ENCODE measurements around the gene DGKH. TPM values are rescaled to one million over a fixed set of nuclear protein-coding genes. Genes with fewer than 3 reads are reported as not detected.

The DGKH gene
- total and polyA plus RNA-seq, 8 donors, result 0.61 to 41.5 (median 11.7) TPM

DNA sequence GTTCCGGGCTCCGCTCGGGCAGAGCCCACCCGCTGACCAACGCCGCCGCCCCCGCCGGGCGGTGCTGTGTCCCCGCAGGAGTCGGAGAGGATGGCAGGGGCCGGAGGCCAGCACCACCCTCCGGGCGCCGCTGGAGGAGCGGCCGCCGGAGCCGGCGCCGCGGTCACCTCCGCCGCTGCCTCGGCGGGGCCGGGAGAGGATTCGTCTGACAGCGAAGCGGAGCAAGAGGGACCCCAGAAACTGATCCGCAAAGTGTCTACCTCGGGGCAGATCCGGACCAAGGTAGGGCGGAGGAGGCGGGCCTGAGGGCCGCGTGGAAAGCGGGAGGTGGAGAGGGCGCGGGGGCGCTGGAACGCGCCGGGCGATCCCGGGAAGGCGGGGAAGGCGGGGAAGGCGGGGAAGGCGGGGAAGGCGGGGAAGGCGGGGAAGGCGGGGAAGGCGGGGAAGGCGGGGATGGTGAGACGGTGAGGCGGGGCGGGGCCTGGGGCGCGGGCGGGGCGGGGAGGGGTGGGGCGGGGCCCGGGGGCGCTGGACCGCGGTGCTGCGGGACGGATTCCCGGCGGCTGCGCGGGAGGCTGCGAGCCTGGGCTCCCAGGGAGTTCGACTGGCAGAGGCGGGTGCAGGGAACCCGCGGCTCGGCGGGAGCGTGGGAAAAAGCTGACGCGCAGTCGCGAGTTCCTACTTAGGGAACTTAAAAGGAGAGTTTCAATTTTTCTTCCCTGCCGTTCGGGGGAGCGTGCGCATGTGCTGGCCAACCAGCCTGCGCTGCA is 421 bp downstream of the DGKH start:
- WGBS, 5 donors, result 0 to 2% (median 0%) methylated on average over 34 to 90 of the region's 91 CpGs
- DNase-seq, result peak; percentile 85 to 92
- peaks cover 5 to 31% (median 24%) of the 10 kb centered on the region in 4 donors for H3K4me1 ChIP-seq
- H3K9me3 ChIP-seq, result no peaks in the 10 kb centered on the region
- H3K27me3 ChIP-seq, result no peaks in the 10 kb centered on the region
- intact Hi-C loops (cut with DNase I; ENCODE audit: low total_unique reads), result no loop called here
- TF ChIP-seq EP300 (IDR thresholded peaks at IDR 0.05) (no peak), POLR2A (IDR thresholded peaks at IDR 0.05) (peak in 1 of 4 donors; percentile 22), POLR2AphosphoS5 (IDR thresholded peaks at IDR 0.05) (peak; percentile 28 to 65 (median 51))
- TF ChIP-seq, protein P1, sequence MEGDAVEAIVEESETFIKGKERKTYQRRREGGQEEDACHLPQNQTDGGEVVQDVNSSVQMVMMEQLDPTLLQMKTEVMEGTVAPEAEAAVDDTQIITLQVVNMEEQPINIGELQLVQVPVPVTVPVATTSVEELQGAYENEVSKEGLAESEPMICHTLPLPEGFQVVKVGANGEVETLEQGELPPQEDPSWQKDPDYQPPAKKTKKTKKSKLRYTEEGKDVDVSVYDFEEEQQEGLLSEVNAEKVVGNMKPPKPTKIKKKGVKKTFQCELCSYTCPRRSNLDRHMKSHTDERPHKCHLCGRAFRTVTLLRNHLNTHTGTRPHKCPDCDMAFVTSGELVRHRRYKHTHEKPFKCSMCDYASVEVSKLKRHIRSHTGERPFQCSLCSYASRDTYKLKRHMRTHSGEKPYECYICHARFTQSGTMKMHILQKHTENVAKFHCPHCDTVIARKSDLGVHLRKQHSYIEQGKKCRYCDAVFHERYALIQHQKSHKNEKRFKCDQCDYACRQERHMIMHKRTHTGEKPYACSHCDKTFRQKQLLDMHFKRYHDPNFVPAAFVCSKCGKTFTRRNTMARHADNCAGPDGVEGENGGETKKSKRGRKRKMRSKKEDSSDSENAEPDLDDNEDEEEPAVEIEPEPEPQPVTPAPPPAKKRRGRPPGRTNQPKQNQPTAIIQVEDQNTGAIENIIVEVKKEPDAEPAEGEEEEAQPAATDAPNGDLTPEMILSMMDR (IDR thresholded peaks at IDR 0.05), result peak in 1 of 7 experiments; percentile 14
- H3K27ac ChIP-seq, result peak overlapping the region; percentile 87 to 97 (median 91)
- H3K36me3 ChIP-seq, result no peaks in the 10 kb centered on the region
- peak overlapping the region; percentile 92 to 97 (median 94) for H3K4me3 ChIP-seq

DNA sequence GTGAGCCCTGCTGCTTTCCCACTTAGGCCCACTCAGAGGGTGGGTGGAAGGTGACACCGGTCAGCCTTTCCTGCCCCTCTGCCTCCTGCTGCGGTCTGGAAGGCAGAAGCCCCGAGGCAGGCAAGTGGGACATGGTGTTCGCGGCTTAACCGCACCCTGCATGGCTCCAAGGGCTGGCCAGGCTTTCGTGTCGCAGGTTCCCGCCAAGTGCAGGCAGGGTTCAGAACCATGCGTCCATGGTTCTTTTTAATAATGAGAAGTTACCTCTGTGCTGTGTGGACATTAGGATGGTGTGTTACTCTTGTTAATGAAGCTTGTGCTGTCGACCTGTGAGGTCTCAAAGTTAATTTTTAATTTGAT is 986 bp downstream of the DGKH start:
- DNase-seq, result no peak
- peaks cover 5 to 33% (median 24%) of the 10 kb centered on the region in 4 donors for H3K4me1 ChIP-seq
- 3 to 6% (median 4%) methylated on average over 11 of the region's 11 CpGs for WGBS, 5 donors
- intact Hi-C loops (cut with DNase I; ENCODE audit: low total_unique reads), result no loop called here
- H3K4me3 ChIP-seq, result peak overlapping the region; percentile 92 to 97 (median 94)
- no peaks in the 10 kb centered on the region for H3K9me3 ChIP-seq
- H3K27me3 ChIP-seq, result no peaks in the 10 kb centered on the region
- H3K36me3 ChIP-seq, result no peaks in the 10 kb centered on the region
- peak overlapping the region; percentile 48 to 97 (median 91) for H3K27ac ChIP-seq
- TF ChIP-seq POLR2AphosphoS5 (IDR thresholded peaks at IDR 0.05) (no peak), EP300 (IDR thresholded peaks at IDR 0.05) (no peak), POLR2A (IDR thresholded peaks at IDR 0.05) (no peak)
- TF ChIP-seq, protein P1 (IDR thresholded peaks at IDR 0.05), result no peak

DNA sequence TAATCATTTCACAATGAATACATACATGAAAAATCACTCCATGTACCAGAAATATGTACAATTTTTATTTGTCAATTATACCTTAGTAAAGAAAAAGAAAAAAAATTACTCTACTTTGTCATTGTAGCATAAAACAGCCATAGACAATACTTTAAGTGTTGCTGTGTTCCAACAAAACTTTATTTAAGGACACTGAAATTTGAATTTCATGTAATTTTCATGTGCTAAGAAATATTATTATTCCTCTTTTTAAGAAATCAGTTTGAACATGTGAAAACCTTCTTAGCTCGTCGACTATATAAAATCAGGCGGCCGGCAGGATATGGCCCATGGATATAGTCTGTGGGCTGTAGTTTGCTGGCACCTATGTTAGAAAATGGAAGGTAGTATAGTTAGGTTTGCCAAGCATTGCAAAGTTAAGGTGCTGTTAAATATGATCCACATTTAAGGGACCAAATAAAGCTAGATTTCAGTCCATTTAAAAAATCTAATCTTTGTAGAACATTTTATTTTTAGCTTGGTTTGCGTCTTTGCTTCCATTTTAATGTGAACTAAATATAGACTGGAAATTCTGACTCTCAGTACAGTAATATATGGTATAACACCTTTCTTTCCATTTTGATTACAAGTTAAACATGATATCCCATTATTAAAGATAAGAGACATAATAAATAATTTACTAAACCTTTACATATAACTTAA is 6.5 kb downstream of the DGKH start:
- H3K27ac ChIP-seq, result peak overlapping the region in 1 of 5 donors; percentile 48
- no peak overlapping the region for H3K4me3 ChIP-seq
- H3K4me1 ChIP-seq, result peaks cover 0 to 19% (median 8%) of the 10 kb centered on the region in 4 donors
- no peaks in the 10 kb centered on the region for H3K27me3 ChIP-seq
- TF ChIP-seq POLR2A (IDR thresholded peaks at IDR 0.05), result no peak
- TF ChIP-seq, protein P1 (IDR thresholded peaks at IDR 0.05), result no peak
- TF ChIP-seq EP300 (IDR thresholded peaks at IDR 0.05), result no peak
- no peak for TF ChIP-seq POLR2AphosphoS5 (IDR thresholded peaks at IDR 0.05)
- 71 to 82% (median 71%) methylated on average over 5 of the region's 5 CpGs for WGBS, 5 donors
- peaks cover 0 to 8% (median 0%) of the 10 kb centered on the region in 4 donors for H3K36me3 ChIP-seq
- no peak for DNase-seq
- intact Hi-C loops (cut with DNase I; ENCODE audit: low total_unique reads), result no loop called here
- H3K9me3 ChIP-seq, result no peaks in the 10 kb centered on the region

DNA sequence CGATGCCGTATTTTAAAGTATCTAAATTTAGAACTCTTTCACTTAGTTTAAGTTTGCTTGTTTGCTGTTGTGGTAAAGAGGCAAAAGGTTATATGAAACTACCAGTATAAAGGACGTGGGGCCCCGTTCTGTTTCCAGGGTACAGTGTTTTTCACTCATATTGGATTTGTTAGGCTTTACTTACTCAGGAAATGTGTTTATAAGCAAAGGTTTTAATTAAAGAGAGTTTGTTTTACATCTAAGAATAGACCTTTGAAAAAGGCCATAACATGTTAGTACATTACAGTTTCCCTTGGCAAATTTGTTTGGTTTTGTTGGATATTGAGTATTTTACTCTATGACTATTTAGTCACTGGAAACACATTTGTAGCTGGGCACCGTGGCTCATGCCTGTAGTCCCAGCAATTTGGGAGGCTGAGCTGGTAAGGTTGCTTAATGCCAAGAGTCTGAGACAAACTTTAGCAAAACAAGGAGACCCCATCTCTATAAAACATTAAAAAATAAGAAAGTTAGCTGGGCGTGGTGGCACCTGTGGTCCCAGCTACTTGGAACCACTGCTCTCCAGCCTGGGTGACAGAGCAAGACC is 7.1 kb downstream of the DGKH start:
- Histone ChIP-seq H3K4me1 (peaks cover 0 to 13% (median 6%) of the 10 kb centered on the region in 4 donors), H3K9me3 (no peaks in the 10 kb centered on the region), H3K27ac (peak overlapping the region in 1 of 5 donors; percentile 48), H3K36me3 (peaks cover 0 to 8% (median 0%) of the 10 kb centered on the region in 4 donors), H3K27me3 (no peaks in the 10 kb centered on the region), H3K4me3 (no peak overlapping the region)
- no peak for TF ChIP-seq POLR2AphosphoS5 (IDR thresholded peaks at IDR 0.05)
- TF ChIP-seq EP300 (IDR thresholded peaks at IDR 0.05), result no peak
- TF ChIP-seq POLR2A (IDR thresholded peaks at IDR 0.05), result no peak
- TF ChIP-seq, protein P1 (IDR thresholded peaks at IDR 0.05), result no peak
- intact Hi-C loops (cut with DNase I; ENCODE audit: low total_unique reads), result no loop called here
- DNase-seq, result peak in 1 of 2 donors; percentile 41
- 33 to 54% (median 42%) methylated on average over 6 of the region's 6 CpGs for WGBS, 5 donors
